IMR-90 (cell line): ENCODE results near the gene ZNF813.
"Not testable (repeated sequence)": the region's sequence is repeated elsewhere in the genome, so short reads cannot be mapped to it uniquely, and the experiment has no call there.

Experiments used
- MAFK ChIP-seq: IDR thresholded peaks from 2 replicates; pipeline ENCODE4 v1.6.1; 2012; ENCODE audit warnings: low read depth, low read length, improper control_type of control experiment
- RFX5 ChIP-seq: IDR thresholded peaks from 2 replicates; pipeline ENCODE4 v1.8.0; 2012; ENCODE audit warnings: low read depth, mild to moderate bottlenecking, low read length, moderate library complexity
- TF ChIP-seq, protein P1 (sequence below): conservative IDR thresholded peaks from 2 replicates; pipeline ENCODE4 v1.5.1; 2012; ENCODE audit warnings: mild to moderate bottlenecking, low read depth, low read length, improper control_type of control experiment

DNA sequence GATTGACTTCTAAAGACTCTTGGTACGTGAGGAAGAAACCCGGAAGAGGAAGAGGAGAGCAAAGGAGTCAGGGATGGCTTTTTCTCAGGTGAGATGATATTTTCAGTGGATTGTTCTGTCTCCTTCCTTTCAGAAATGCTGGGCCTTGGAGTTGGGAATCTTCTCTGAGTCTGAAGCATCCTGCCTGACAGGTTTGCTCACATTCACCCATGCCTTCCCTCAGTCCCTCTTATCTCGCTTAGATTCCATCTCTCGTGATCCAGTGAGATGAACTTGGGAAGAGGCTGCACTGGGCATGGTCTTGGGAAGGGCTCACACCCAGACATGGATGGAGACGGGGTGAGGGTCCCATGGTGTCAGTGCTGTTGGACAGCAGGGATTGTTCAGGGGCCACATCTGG lies 20.3 kb upstream of the ZNF813 start:
- TF ChIP-seq, protein P1, sequence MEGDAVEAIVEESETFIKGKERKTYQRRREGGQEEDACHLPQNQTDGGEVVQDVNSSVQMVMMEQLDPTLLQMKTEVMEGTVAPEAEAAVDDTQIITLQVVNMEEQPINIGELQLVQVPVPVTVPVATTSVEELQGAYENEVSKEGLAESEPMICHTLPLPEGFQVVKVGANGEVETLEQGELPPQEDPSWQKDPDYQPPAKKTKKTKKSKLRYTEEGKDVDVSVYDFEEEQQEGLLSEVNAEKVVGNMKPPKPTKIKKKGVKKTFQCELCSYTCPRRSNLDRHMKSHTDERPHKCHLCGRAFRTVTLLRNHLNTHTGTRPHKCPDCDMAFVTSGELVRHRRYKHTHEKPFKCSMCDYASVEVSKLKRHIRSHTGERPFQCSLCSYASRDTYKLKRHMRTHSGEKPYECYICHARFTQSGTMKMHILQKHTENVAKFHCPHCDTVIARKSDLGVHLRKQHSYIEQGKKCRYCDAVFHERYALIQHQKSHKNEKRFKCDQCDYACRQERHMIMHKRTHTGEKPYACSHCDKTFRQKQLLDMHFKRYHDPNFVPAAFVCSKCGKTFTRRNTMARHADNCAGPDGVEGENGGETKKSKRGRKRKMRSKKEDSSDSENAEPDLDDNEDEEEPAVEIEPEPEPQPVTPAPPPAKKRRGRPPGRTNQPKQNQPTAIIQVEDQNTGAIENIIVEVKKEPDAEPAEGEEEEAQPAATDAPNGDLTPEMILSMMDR = not testable (repeated sequence)
- not testable (repeated sequence) for TF ChIP-seq RFX5, MAFK
